ENCODE measurements around the gene IRGM. TPM values are rescaled to one million over a fixed set of nuclear protein-coding genes. Genes with fewer than 3 reads are reported as not detected.

IRGM gene
- total RNA-seq, 1 experiment from 2014 or later, result not detected

Other genes starting within 250 kb of the IRGM start
- 6.3 and 7.1 TPM in 2 replicates for gene SYNPO, start 205.9 kb upstream of the IRGM start, total RNA-seq (2022)
- gene MYOZ3, start 185.3 kb upstream of the IRGM start, total RNA-seq (2022), result not detected in 2 replicates
- gene RBM22, start 145.5 kb upstream of the IRGM start, total RNA-seq (2022), result 66.0 and 66.9 TPM in 2 replicates
- gene DCTN4, start 87.5 kb upstream of the IRGM start, total RNA-seq (2022), result 122 and 143 TPM in 2 replicates
- 21.7 and 26.1 TPM in 2 replicates for gene SMIM3, start 67.8 kb upstream of the IRGM start, total RNA-seq (2022)
- gene ZNF300, start 58.5 kb downstream of the IRGM start, total RNA-seq (2022), result 14.6 and 15.4 TPM in 2 replicates
- gene GPX3, start 174.1 kb downstream of the IRGM start, total RNA-seq (2022), result not detected in 2 replicates
- gene TNIP1, start 234.5 kb downstream of the IRGM start, total RNA-seq (2022), result 246 and 342 TPM in 2 replicates

Data from MCF 10A (cell line).